H9 (cell line): ENCODE measurements around the gene NEURL2. TPM values are rescaled to one million over a fixed set of nuclear protein-coding genes. Genes with fewer than 3 reads are reported as not detected.

Experiments used
- DNase-seq: peaks from one replicate; pipeline ENCODE4 v3.0.0-alpha.2; 2017
- H2AFZ ChIP-seq: one replicate; pipeline ENCODE4 v1.6.1; 2013; ENCODE audit warnings: mild to moderate bottlenecking, low read length, control low read depth, moderate library complexity
- H2AK5ac ChIP-seq: 2 replicates; pipeline ENCODE4 v1.6.1; 2013; ENCODE audit warnings: low read length, control low read depth, mixed read lengths; ENCODE audit not compliant: insufficient read length
- H2BK120ac ChIP-seq: one replicate; pipeline ENCODE4 v1.6.1; 2013; ENCODE audit warnings: low read depth, mild to moderate bottlenecking, low read length, control low read depth, inconsistent platforms; ENCODE audit not compliant: poor library complexity, severe bottlenecking
- H2BK12ac ChIP-seq: 2 replicates; pipeline ENCODE4 v1.6.1; 2013; ENCODE audit warnings: low read length, control low read depth, mixed read lengths, low read depth; ENCODE audit not compliant: insufficient read length
- H2BK15ac ChIP-seq: 2 replicates; pipeline ENCODE4 v1.6.1; 2013; ENCODE audit warnings: low read depth, low read length, control low read depth
- H2BK20ac ChIP-seq: one replicate; pipeline ENCODE4 v1.6.1; 2013; ENCODE audit warnings: low read depth, mild to moderate bottlenecking, low read length, control low read depth, inconsistent platforms; ENCODE audit not compliant: poor library complexity, severe bottlenecking
- H2BK5ac ChIP-seq: 2 replicates; pipeline ENCODE4 v1.6.1; 2013; ENCODE audit warnings: low read length, control low read depth, mixed read lengths; ENCODE audit not compliant: insufficient read length
- H3K14ac ChIP-seq: 2 replicates; pipeline ENCODE4 v1.6.1; 2013; ENCODE audit warnings: low read length, control low read depth; ENCODE audit not compliant: insufficient read depth
- H3K18ac ChIP-seq: 2 replicates; pipeline ENCODE4 v1.6.1; 2013; ENCODE audit warnings: low read depth, mild to moderate bottlenecking, mixed read lengths, low read length, control low read depth; ENCODE audit not compliant: insufficient read length
- H3K23ac ChIP-seq: 2 replicates; pipeline ENCODE4 v1.6.1; 2013; ENCODE audit warnings: low read length, control low read depth, mixed read lengths, low read depth; ENCODE audit not compliant: insufficient read length
- H3K23me2 ChIP-seq: 2 replicates; pipeline ENCODE4 v1.6.1; 2013; ENCODE audit warnings: low read depth, mild to moderate bottlenecking, mixed read lengths, low read length, control low read depth; ENCODE audit not compliant: insufficient read length, poor library complexity, severe bottlenecking
- H3K27ac ChIP-seq: 2 replicates; pipeline ENCODE4 v1.5.1; 2013; ENCODE audit warnings: low read length, control low read depth, mixed read lengths, low read depth; ENCODE audit not compliant: insufficient read length
- H3K27me3 ChIP-seq: 2 replicates; pipeline ENCODE4 v1.6.1; 2013; ENCODE audit warnings: low read length, control low read depth, inconsistent platforms; ENCODE audit not compliant: insufficient read depth
- H3K4ac ChIP-seq: 2 replicates; pipeline ENCODE4 v1.6.1; 2013; ENCODE audit warnings: low read depth, mild to moderate bottlenecking, control low read depth, inconsistent platforms, low read length, moderate library complexity
- H3K4me1 ChIP-seq: 2 replicates; pipeline ENCODE4 v1.6.1; 2013; ENCODE audit warnings: low read length, control low read depth, inconsistent platforms; ENCODE audit not compliant: insufficient read depth
- H3K4me2 ChIP-seq: 2 replicates; pipeline ENCODE4 v1.6.1; 2013; ENCODE audit warnings: low read length, control low read depth, mixed read lengths; ENCODE audit not compliant: insufficient read length, insufficient read depth
- H3K56ac ChIP-seq: 2 replicates; pipeline ENCODE4 v1.6.1; 2013; ENCODE audit warnings: low read depth, mild to moderate bottlenecking, mixed read lengths, low read length, control low read depth; ENCODE audit not compliant: insufficient read length
- H3K79me1 ChIP-seq: 2 replicates; pipeline ENCODE4 v1.6.1; 2013; ENCODE audit warnings: low read depth, mild to moderate bottlenecking, moderate library complexity, low read length, control low read depth, inconsistent platforms; ENCODE audit not compliant: insufficient read depth, poor library complexity, severe bottlenecking
- H3K79me2 ChIP-seq: 2 replicates; pipeline ENCODE4 v1.6.1; 2013; ENCODE audit warnings: low read length, control low read depth, inconsistent platforms; ENCODE audit not compliant: insufficient read depth
- H3K9ac ChIP-seq: 2 replicates; pipeline ENCODE4 v1.6.1; 2013; ENCODE audit warnings: low read length, control low read depth, mixed read lengths; ENCODE audit not compliant: insufficient read length; ENCODE audit errors: extremely low read depth
- H3K9me3 ChIP-seq: one replicate; pipeline ENCODE4 v1.6.1; 2013; ENCODE audit warnings: low read depth, low read length, inconsistent platforms; ENCODE audit not compliant: control insufficient read depth
- H3T11ph ChIP-seq: one replicate; pipeline ENCODE4 v1.6.1; 2013; ENCODE audit warnings: mild to moderate bottlenecking, low read length, control low read depth, inconsistent platforms
- H4K20me1 ChIP-seq: one replicate; pipeline ENCODE4 v1.6.1; 2013; ENCODE audit not compliant: control insufficient read depth, insufficient read length, insufficient read depth
- H4K5ac ChIP-seq: 2 replicates; pipeline ENCODE4 v1.6.1; 2013; ENCODE audit warnings: low read depth, mild to moderate bottlenecking, mixed read lengths, low read length, control low read depth; ENCODE audit not compliant: insufficient read length
- H4K8ac ChIP-seq: replicated peaks from 2 replicates; pipeline ENCODE4 v1.6.1; 2013; ENCODE audit warnings: low read length, control low read depth, mixed read lengths, low read depth; ENCODE audit not compliant: insufficient read length
- H4K91ac ChIP-seq: 2 replicates; pipeline ENCODE4 v1.6.1; 2013; ENCODE audit warnings: low read depth, mild to moderate bottlenecking, moderate library complexity, mixed read lengths, low read length, control low read depth; ENCODE audit not compliant: insufficient read length
- H3K27ac Mint-ChIP-seq, 3 experiments: 2 replicates in 2 of 3; 3 replicates in 1 of 3; pipeline ENCODE4 v1.8.0; 2020 to 2021; ENCODE audit warnings: mixed read lengths in 3 of 3, mild to moderate bottlenecking in 1 of 3, moderate library complexity in 1 of 3
- H3K27me3 Mint-ChIP-seq: 2 replicates; pipeline ENCODE4 v1.8.0; 2021; ENCODE audit warnings: low read depth, mild to moderate bottlenecking, moderate library complexity, mixed read lengths
- H3K36me3 Mint-ChIP-seq, 3 experiments: 2 replicates in 2 of 3; 3 replicates in 1 of 3; pipeline ENCODE4 v1.8.0; 2020 to 2021; ENCODE audit warnings: low read depth in 3 of 3, mixed read lengths in 3 of 3; ENCODE audit not compliant: insufficient read depth in 1 of 3
- H3K4me1 Mint-ChIP-seq, 2 experiments: 2 replicates each; pipeline ENCODE4 v1.8.0; 2020; ENCODE audit warnings: mixed read lengths in 2 of 2
- H3K4me3 Mint-ChIP-seq, 2 experiments: 2 replicates in 1 of 2; 3 replicates in 1 of 2; pipeline ENCODE4 v1.8.0; 2020 to 2021; ENCODE audit warnings: mild to moderate bottlenecking in 2 of 2, mixed read lengths in 2 of 2, moderate library complexity in 1 of 2
- H3K9me3 Mint-ChIP-seq, 2 experiments: 2 replicates in 1 of 2; 3 replicates in 1 of 2; pipeline ENCODE4 v1.8.0; 2020; ENCODE audit warnings: mild to moderate bottlenecking in 2 of 2, mixed read lengths in 2 of 2, moderate library complexity in 1 of 2
- CTCF ChIP-seq: fragments of 200-600 bp; sonication (generic); conservative IDR thresholded peaks from 3 replicates; pipeline ENCODE4 v1.8.0; 2021; ENCODE audit warnings: antibody characterized with exemption, mild to moderate bottlenecking
- WGBS: extraction: QIAGEN DNeasy Blood & Tissue Kit; methylation state at CpG from one replicate; pipeline ENCODE4 v1.1.7; 2013; ENCODE audit warnings: missing lambda C conversion rate, low lambda C conversion rate, mixed read lengths; ENCODE audit not compliant: insufficient read length; ENCODE audit errors: extremely low coverage; 5-methylcytosine and 5-hydroxymethylcytosine counted together
- total RNA-seq: library from RNA; stranded (reverse); gene quantifications from 2 replicates; pipeline ENCODE4 v1.2.1, GENCODE V29; 2021

NEURL2 gene
- total RNA-seq, 1 experiment from 2014 or later = 5.4 TPM

- H3K4me1 Mint-ChIP-seq = peaks cover 13 to 22% of the 10 kb centered on the region in 2 experiments
- Histone ChIP-seq H3K4me2 (no peak overlapping the region), H2BK120ac (no peak overlapping the region), H3T11ph (no peak overlapping the region), H3K27ac (no peak overlapping the region), H2BK5ac (no peak overlapping the region), H2BK12ac (no peak overlapping the region), H3K27me3 (no peaks in the 10 kb centered on the region), H3K14ac (no peak overlapping the region), H3K4ac (no peak overlapping the region), H2AFZ (no peak overlapping the region), H3K23ac (no peak overlapping the region), H4K91ac (no peak overlapping the region), H3K9ac (no peak overlapping the region), H2AK5ac (no peak overlapping the region), H3K18ac (no peak overlapping the region), H4K20me1 (no peaks in the 10 kb centered on the region), H3K9me3 (no peaks in the 10 kb centered on the region), H2BK15ac (no peak overlapping the region), H3K23me2 (peaks cover 16% of the 10 kb centered on the region), H2BK20ac (no peak overlapping the region), H4K5ac (no peak overlapping the region), H3K4me1 (no peaks in the 10 kb centered on the region), H3K56ac (no peak overlapping the region), H3K79me2 (no peaks in the 10 kb centered on the region), H3K79me1 (no peaks in the 10 kb centered on the region), H4K8ac (no peak overlapping the region)
- no peaks in the 10 kb centered on the region for H3K9me3 Mint-ChIP-seq
- no peak for DNase-seq
- no CpG with 5 or more reads among the region's 2 CpGs for whole genome bisulfite sequencing
- no peak for TF ChIP-seq CTCF
- peaks cover 49 to 55% (median 50%) of the 10 kb centered on the region in 3 experiments; a peak in 6 of 7 replicates for H3K36me3 Mint-ChIP-seq
- no peaks in the 10 kb centered on the region for H3K27me3 Mint-ChIP-seq
- H3K27ac Mint-ChIP-seq = no peak overlapping the region
- 0 out of 5 replicates have a peak overlapping the region, but pooled peaks of 1 of the 2 experiments have one; percentile 15 for H3K4me3 Mint-ChIP-seq
These were observed 17.1 kb upstream of the NEURL2 start for GRCh38 chr20:45908084-45908483.
